B cell (primary cell): ENCODE data around the gene ORAI2. TPM values are rescaled to one million over a fixed set of nuclear protein-coding genes. Genes with fewer than 3 reads are reported as not detected.
"Not testable (repeated sequence)": the region's sequence is repeated elsewhere in the genome, so short reads cannot be mapped to it uniquely, and the experiment has no call there.

Experiments used
- ATAC-seq: fragments of 200-7000 bp; cut with Tn5 transposase; one replicate; pipeline ENCODE4 v1.10.0; 2021; ENCODE audit warnings: low read depth, mild to moderate bottlenecking, moderate number of reproducible peaks, moderate library complexity
- CTCF ChIA-PET: fragments of 350-600 bp; sonication (Branson Sonifier 250); formaldehyde crosslinking; loops from one replicate; lab custom pipeline; 2021; ENCODE audit warnings: antibody characterized with exemption, inconsistent platforms; lab: Charles Lee
- POLR2A ChIA-PET: fragments of 350-600 bp; sonication (Branson Sonifier 250); formaldehyde crosslinking; loops from one replicate; lab custom pipeline; 2021; ENCODE audit warnings: antibody characterized with exemption; lab: Charles Lee
- DNase-seq: peaks from one replicate; pipeline ENCODE4 v3.0.0; 2013
- H2AFZ ChIP-seq: 2 replicates; pipeline ENCODE4 v1.6.1; 2012; ENCODE audit warnings: mild to moderate bottlenecking, low read depth, low read length; ENCODE audit not compliant: insufficient read depth, poor library complexity, severe bottlenecking
- H3K27ac ChIP-seq, 2 donors: 1 replicate in 1 of 2; 2 replicates in 1 of 2; pipeline ENCODE4 v1.5.1; 2012 to 2013; ENCODE audit warnings: low read length in 2 of 2, mild to moderate bottlenecking in 2 of 2, moderate library complexity in 1 of 2
- H3K27me3 ChIP-seq, 4 experiments: fragments of 200-600 bp in 1 of 4; sonication (generic) in 1 of 4; replicated peaks in 1 of 4; 1 replicate in 2 of 4; 2 replicates in 2 of 4; pipeline versions ENCODE4 v1.6.1 to v1.7.0; 2013 to 2016; ENCODE audit warnings: low read length in 3 of 4, mild to moderate bottlenecking in 2 of 4, mixed read lengths in 1 of 4, moderate library complexity in 1 of 4; ENCODE audit not compliant: insufficient read depth in 4 of 4, control insufficient read depth in 3 of 4; ENCODE audit errors: control extremely low read depth in 1 of 4
- H3K36me3 ChIP-seq, 2 experiments: replicated peaks in 1 of 2; 1 replicate in 1 of 2; 2 replicates in 1 of 2; pipeline versions ENCODE4 v1.6.1 to v1.7.1; 2013; ENCODE audit warnings: low read length in 1 of 2; ENCODE audit not compliant: insufficient read depth in 2 of 2, control insufficient read depth in 1 of 2; ENCODE audit errors: control extremely low read depth in 1 of 2, extremely low read depth in 1 of 2
- H3K4me1 ChIP-seq, 2 donors: fragments of 200-600 bp in 1 of 2; sonication (generic) in 1 of 2; 1 replicate in 1 of 2; 2 replicates in 1 of 2; pipeline versions ENCODE4 v1.5.1 to v1.6.1; 2013 to 2017; ENCODE audit warnings: low read length in 2 of 2; ENCODE audit not compliant: control insufficient read depth in 2 of 2, insufficient read depth in 2 of 2
- H3K4me2 ChIP-seq: replicated peaks from 2 replicates; pipeline ENCODE3; 2012; ENCODE audit warnings: mild to moderate bottlenecking, low read depth, low read length; ENCODE audit not compliant: poor library complexity, severe bottlenecking
- H3K4me3 ChIP-seq, 5 experiments: fragments of 200-600 bp in 1 of 5; sonication (generic) in 1 of 5; 1 replicate in 3 of 5; 2 replicates in 2 of 5; pipeline versions ENCODE4 v1.5.1 to v1.7.0; 2011 to 2016; ENCODE audit warnings: low read length in 4 of 5, mild to moderate bottlenecking in 4 of 5, low read depth in 2 of 5, control low read depth in 1 of 5, moderate library complexity in 1 of 5; ENCODE audit not compliant: insufficient read depth in 1 of 5; ENCODE audit errors: control extremely low read depth in 1 of 5, extremely low read depth in 1 of 5
- H3K79me2 ChIP-seq: fragments of 200-600 bp; sonication (generic); one replicate; pipeline ENCODE4 v1.6.0; 2016; ENCODE audit warnings: low read length; ENCODE audit not compliant: control insufficient read depth, insufficient read depth
- H3K9ac ChIP-seq: fragments of 200-600 bp; sonication (generic); 2 replicates; pipeline ENCODE4 v1.6.1; 2017; ENCODE audit warnings: mild to moderate bottlenecking, low read length, moderate library complexity
- H3K9me3 ChIP-seq, 3 donors: one replicate each; pipeline versions ENCODE4 v1.6.1 to v1.7.1; 2013; ENCODE audit warnings: low read length in 2 of 3; ENCODE audit not compliant: control insufficient read depth in 2 of 3, insufficient read depth in 1 of 3; ENCODE audit errors: control extremely low read depth in 1 of 3
- H4K20me1 ChIP-seq: 2 replicates; pipeline ENCODE4 v1.6.0; 2012; ENCODE audit warnings: mild to moderate bottlenecking, low read length; ENCODE audit not compliant: insufficient read depth, control insufficient read depth, poor library complexity, severe bottlenecking
- H3K27ac Mint-ChIP-seq: one replicate; pipeline ENCODE4 v1.8.0; 2021; ENCODE audit warnings: mixed read lengths
- H3K27me3 Mint-ChIP-seq: one replicate; pipeline ENCODE4 v1.8.0; 2021; ENCODE audit warnings: mixed read lengths
- H3K4me1 Mint-ChIP-seq: one replicate; pipeline ENCODE4 v1.8.0; 2021; ENCODE audit warnings: mixed read lengths
- H3K4me3 Mint-ChIP-seq: one replicate; pipeline ENCODE4 v1.8.0; 2021; ENCODE audit warnings: mixed read lengths
- H3K9me3 Mint-ChIP-seq: one replicate; pipeline ENCODE4 v1.8.0; 2022; ENCODE audit warnings: mixed read lengths; ENCODE audit not compliant: insufficient read depth
- WGBS: methylation state at CpG from one replicate; pipeline ENCODE4 v1.1.5; 2013; ENCODE audit warnings: missing lambda C conversion rate; ENCODE audit not compliant: insufficient coverage; 5-methylcytosine and 5-hydroxymethylcytosine counted together
- intact Hi-C: fragments of 100-400 bp; cut with micrococcal nuclease; formaldehyde crosslinking; loops from one replicate; pipeline ENCODE4 v1.10.0; 2022
- polyA plus RNA-seq: library from polyadenylated mRNA; depleted of rRNA; stranded (reverse); fragments of >200 nt; gene quantifications from 2 replicates; pipeline ENCODE4 v1.2.3, GENCODE V29; 2012
- total RNA-seq, 2 donors: library from RNA; stranded (reverse); fragments of 120-200 nt in 1 of 2; gene quantifications; 1 replicate in 1 of 2; 2 replicates in 1 of 2; pipeline versions ENCODE4 v1.2.3 to v1.2.4, GENCODE V29; 2013 to 2022

Gene ORAI2
- total and polyA plus RNA-seq, 2 donors (not counting 1 experiment from before 2014, with no cell fraction given), result 177 to 450 TPM

DNA sequence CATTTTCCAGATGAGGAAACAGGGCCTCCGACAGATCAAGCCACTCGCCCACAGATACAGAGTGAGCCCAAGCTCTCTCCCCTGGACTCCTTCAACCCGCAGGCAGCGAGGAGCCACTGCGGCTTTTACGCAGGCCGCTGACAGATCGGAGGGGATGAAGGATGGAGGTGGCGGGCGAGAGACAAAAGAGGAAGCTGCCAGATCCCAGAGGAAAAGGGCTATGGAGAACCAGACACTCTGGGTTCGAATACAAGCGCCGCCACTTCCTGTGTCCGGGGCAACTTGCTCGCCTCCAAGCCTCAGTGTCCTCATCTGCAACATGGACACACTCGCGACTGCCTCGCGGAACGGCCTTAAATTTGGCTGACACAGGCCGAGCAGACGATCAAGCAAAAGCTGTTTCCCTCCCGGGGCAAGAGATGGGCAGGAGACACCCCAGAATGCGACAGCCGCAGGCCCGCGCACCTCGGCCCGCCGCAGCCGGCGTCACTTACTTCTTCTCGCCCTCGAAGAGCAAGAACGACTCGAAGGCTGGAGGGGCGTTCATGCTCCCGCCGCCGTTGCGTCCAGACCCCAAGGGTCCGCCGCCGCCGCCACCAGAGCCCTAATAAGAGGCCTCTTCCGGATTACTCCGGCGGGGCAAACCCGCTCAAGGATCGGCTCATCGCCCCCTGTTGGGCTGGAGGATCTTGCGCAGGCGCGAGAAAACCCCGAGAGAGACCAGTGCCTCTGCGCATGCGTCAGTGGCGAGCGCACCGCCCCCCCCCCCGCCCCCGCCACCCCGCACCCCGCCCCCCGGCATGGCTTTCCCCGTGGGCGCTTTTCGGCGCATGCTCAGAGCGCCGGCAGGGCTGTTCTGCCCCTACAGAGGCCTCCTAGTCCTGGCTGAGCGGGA lies 45.2 kb downstream of the ORAI2 start, which contains the start of gene POLR2J:
POLR2J (minus strand) TSS at position 609 of the 895 bp plus-strand sequence; CDS start at position 547, 62 bp downstream.
- POLR2A ChIA-PET, result interaction anchor here (0.7 kb wide), 1 partner anchor 69 kb away, joined by 3 read pairs; no protein-coding TSS in a partner anchor
- intact Hi-C loops, H3K4me2 ChIP-seq, H3K9me3 ChIP-seq, H3K27ac ChIP-seq, H3K27me3 Mint-ChIP-seq, CTCF ChIA-PET, H3K4me1 Mint-ChIP-seq, H3K27me3 ChIP-seq, H3K36me3 ChIP-seq, H2AFZ ChIP-seq, H4K20me1 ChIP-seq, H3K9me3 Mint-ChIP-seq, H3K4me1 ChIP-seq, H3K79me2 ChIP-seq, H3K9ac ChIP-seq: not testable (repeated sequence)
- WGBS, result 0% methylated on average over 23 of the region's 72 CpGs
- H3K27ac Mint-ChIP-seq, result peak within 1 kb of the TSS; percentile 80
- peak within 1 kb of the TSS in 3 of 5 experiments; percentile 38 to 44 (median 40) for H3K4me3 ChIP-seq
- peak; percentile 93 for ATAC-seq
- peak within 1 kb of the TSS; percentile 89 for H3K4me3 Mint-ChIP-seq
- peak; percentile 86 for DNase-seq

DNA sequence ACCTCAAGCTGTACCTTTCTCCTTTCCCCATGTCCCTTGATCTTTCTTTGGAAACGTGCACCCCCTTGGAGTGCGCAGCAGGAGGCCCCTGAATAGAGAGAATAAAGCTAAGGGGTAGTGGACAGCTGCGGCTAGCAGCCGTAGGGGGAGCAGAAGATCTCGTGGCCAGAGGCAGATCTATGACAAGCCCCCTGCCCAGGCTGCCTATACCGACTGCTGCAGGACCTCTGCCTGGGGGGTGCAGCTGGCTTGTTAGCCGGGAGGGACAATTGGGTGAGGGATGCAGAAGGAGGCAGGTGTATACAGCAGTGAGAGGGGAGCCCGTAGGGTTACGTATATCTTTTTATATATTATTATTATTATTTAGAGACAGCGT lies 45.8 kb downstream of the ORAI2 start:
- H3K4me1 Mint-ChIP-seq, H3K9ac ChIP-seq, H3K36me3 ChIP-seq, H3K4me2 ChIP-seq, H4K20me1 ChIP-seq, intact Hi-C loops, H3K79me2 ChIP-seq, H3K4me3 ChIP-seq, H3K4me1 ChIP-seq, CTCF ChIA-PET, H3K4me3 Mint-ChIP-seq, H3K9me3 Mint-ChIP-seq, H3K27ac ChIP-seq, H3K27me3 Mint-ChIP-seq, H3K27me3 ChIP-seq, H2AFZ ChIP-seq, DNase-seq, H3K27ac Mint-ChIP-seq, H3K9me3 ChIP-seq: not testable (repeated sequence)
- peak; percentile 9 for ATAC-seq
- POLR2A ChIA-PET, result interaction anchor here (0.7 kb wide), 1 partner anchor 69 kb away, joined by 3 read pairs; no protein-coding TSS in a partner anchor
- WGBS, result no CpG with 5 or more reads among the region's 10 CpGs

- H2AFZ ChIP-seq, H3K4me1 Mint-ChIP-seq, ATAC-seq, H3K27me3 Mint-ChIP-seq, H3K79me2 ChIP-seq, H3K27me3 ChIP-seq, H3K4me3 ChIP-seq, H3K4me2 ChIP-seq, H3K27ac ChIP-seq, DNase-seq, H3K9ac ChIP-seq, POLR2A ChIA-PET, intact Hi-C loops, H3K36me3 ChIP-seq, H3K9me3 ChIP-seq, H3K4me3 Mint-ChIP-seq, H3K9me3 Mint-ChIP-seq, H3K4me1 ChIP-seq, CTCF ChIA-PET, H3K27ac Mint-ChIP-seq, H4K20me1 ChIP-seq: not testable (repeated sequence)
- WGBS, result no CpG with 5 or more reads among the region's 11 CpGs
These were observed 46.7 kb downstream of the ORAI2 start for GRCh38 chr7:102479982-102480637.
